Globus pallidus (tissue), 1 donor: ENCODE data around the gene BRD4.
A peak's percentile ranks its signal among the peaks of the same experiment; 100 is the strongest.

Experiments
- DNase-seq: peaks from one replicate; pipeline ENCODE4 v3.0.0-alpha.2; 2015; ENCODE audit warnings: low spot score

BRD4 gene

GRCh38 chr19:15289673-15290072 is 42.7 kb downstream of the BRD4 start:
- no peak for DNase-seq

GRCh38 chr19:15288146-15288963 is 44.0 kb downstream of the BRD4 start:
- DNase-seq = peak; percentile 94

- DNase-seq = no peak
These were observed 44.8 kb downstream of the BRD4 start for GRCh38 chr19:15287496-15287895.

- no peak for DNase-seq
These were observed 45.5 kb downstream of the BRD4 start for GRCh38 chr19:15286688-15287365.

GRCh38 chr19:15285896-15286591 is 46.3 kb downstream of the BRD4 start:
- no peak for DNase-seq

- DNase-seq = no peak
These were observed 47.4 kb downstream of the BRD4 start for GRCh38 chr19:15284896-15285295.

GRCh38 chr19:15284091-15284490 is 48.2 kb downstream of the BRD4 start:
- no peak for DNase-seq

GRCh38 chr19:15283141-15283883 is 49.0 kb downstream of the BRD4 start:
- DNase-seq = no peak

- DNase-seq = no peak
These were observed 50.0 kb downstream of the BRD4 start for GRCh38 chr19:15282311-15282705.

GRCh38 chr19:15280915-15281683 is 51.2 kb downstream of the BRD4 start:
- peak; percentile 78 for DNase-seq

- no peak for DNase-seq
These were observed 52.2 kb downstream of the BRD4 start for GRCh38 chr19:15280048-15280725.

GRCh38 chr19:15279326-15279904 is 52.9 kb downstream of the BRD4 start:
- DNase-seq = no peak

GRCh38 chr19:15276620-15277215 is 55.6 kb downstream of the BRD4 start:
- DNase-seq = no peak

GRCh38 chr19:15274477-15274876 is 57.9 kb downstream of the BRD4 start:
- no peak for DNase-seq

- no peak for DNase-seq
These were observed 62.5 kb downstream of the BRD4 start for GRCh38 chr19:15269806-15270205.

- DNase-seq = no peak
These were observed 63.4 kb downstream of the BRD4 start for GRCh38 chr19:15268928-15269253.

- no peak for DNase-seq
These were observed 64.0 kb downstream of the BRD4 start for GRCh38 chr19:15268192-15268927.

- no peak for DNase-seq
These were observed 65.7 kb downstream of the BRD4 start for GRCh38 chr19:15266683-15267082.

GRCh38 chr19:15265850-15266248 is 66.5 kb downstream of the BRD4 start:
- peak; percentile 94 for DNase-seq
